Liver (tissue), 3 donors: ENCODE results near the gene TLE1.

ENCODE experiments used
- ATF3 ChIP-seq: IDR thresholded peaks from 2 replicates; pipeline ENCODE4 v1.6.1; 2016; ENCODE audit warnings: antibody characterized with exemption
- CTCF ChIP-seq: fragments of 150-350 bp; IDR thresholded peaks from 2 replicates; pipeline ENCODE4 v1.5.1; 2017; ENCODE audit warnings: improper control_type of control experiment, low read depth, low read length; ENCODE audit not compliant: missing input control
- EGR1 ChIP-seq, 2 donors: IDR thresholded peaks; 2 replicates each; pipeline ENCODE4 v1.6.1; 2016 to 2018; ENCODE audit warnings: antibody characterized with exemption in 2 of 2, low read depth in 2 of 2
- GABPA ChIP-seq, 2 donors: IDR thresholded peaks in 1 of 2; conservative IDR thresholded peaks in 1 of 2; 2 replicates each; pipeline ENCODE4 v1.6.1; 2016; ENCODE audit warnings: antibody characterized with exemption in 2 of 2, mild to moderate bottlenecking in 1 of 2, moderate library complexity in 1 of 2
- JUND ChIP-seq, 2 donors: IDR thresholded peaks; 2 replicates each; pipeline ENCODE4 v1.6.1; 2016; ENCODE audit warnings: antibody characterized with exemption in 2 of 2
- MAX ChIP-seq: IDR thresholded peaks from 2 replicates; pipeline ENCODE4 v1.6.1; 2016; ENCODE audit warnings: antibody characterized with exemption
- NR2F2 ChIP-seq: IDR thresholded peaks from 2 replicates; pipeline ENCODE4 v1.6.1; 2016; ENCODE audit warnings: antibody characterized with exemption
- RAD21 ChIP-seq, 2 donors: IDR thresholded peaks; 2 replicates each; pipeline ENCODE4 v1.6.1; 2016; ENCODE audit warnings: antibody characterized with exemption in 2 of 2, mild to moderate bottlenecking in 2 of 2
- REST ChIP-seq: IDR thresholded peaks from 2 replicates; pipeline ENCODE4 v1.6.1; 2016; ENCODE audit warnings: antibody characterized with exemption, mild to moderate bottlenecking
- YY1 ChIP-seq: IDR thresholded peaks from 2 replicates; pipeline ENCODE4 v1.6.1; 2016; ENCODE audit warnings: antibody characterized with exemption, mild to moderate bottlenecking
- donor health status: healthy.
- donor health status: healthy.

- no peak for TF ChIP-seq RAD21 (IDR thresholded peaks at IDR 0.05)
- TF ChIP-seq CTCF, result no peak
- no peak for TF ChIP-seq YY1
- no peak for TF ChIP-seq NR2F2
- no peak for TF ChIP-seq EGR1 (IDR thresholded peaks at IDR 0.05; ENCODE audit: low read depth in 2 of 2)
- TF ChIP-seq ATF3, result no peak
- TF ChIP-seq JUND (IDR thresholded peaks at IDR 0.05), result no peak
- TF ChIP-seq GABPA (IDR thresholded peaks at IDR 0.05 in 1 of 2, conservative IDR thresholded peaks at IDR 0.05 in 1 of 2), result no peak
- no peak for TF ChIP-seq REST
- no peak for TF ChIP-seq MAX
Measured at GRCh38 chr9:81690251-81690851, 1.0 kb upstream of the TLE1 start.
